ENCODE measurements around the gene NELFA.

The NELFA gene

GRCh38 chr4:1982124-1983052 is 26.4 kb downstream of the NELFA start:
- no peak for DNase-seq (ENCODE audit: low read depth)

GRCh38 chr4:1981251-1982058 is 27.3 kb downstream of the NELFA start:
- no peak for DNase-seq (ENCODE audit: low read depth)

- no peak for DNase-seq (ENCODE audit: low read depth)
These were observed 28.2 kb downstream of the NELFA start for GRCh38 chr4:1980561-1981041.

GRCh38 chr4:1979477-1980196 is 29.1 kb downstream of the NELFA start:
- DNase-seq (ENCODE audit: low read depth), result no peak

- no peak for DNase-seq (ENCODE audit: low read depth)
These were observed 29.9 kb downstream of the NELFA start for GRCh38 chr4:1978741-1979476.

- DNase-seq (ENCODE audit: low read depth), result no peak
These were observed 30.5 kb downstream of the NELFA start for GRCh38 chr4:1978226-1978625.

GRCh38 chr4:1976416-1977352 is 32.1 kb downstream of the NELFA start:
- DNase-seq (ENCODE audit: low read depth), result no peak

- DNase-seq (ENCODE audit: low read depth), result no peak
These were observed 32.9 kb downstream of the NELFA start for GRCh38 chr4:1975880-1976279.

GRCh38 chr4:1975391-1975801 is 33.4 kb downstream of the NELFA start:
- no peak for DNase-seq (ENCODE audit: low read depth)

- no peak for DNase-seq (ENCODE audit: low read depth)
These were observed 33.9 kb downstream of the NELFA start for GRCh38 chr4:1974840-1975239.

GRCh38 chr4:1973661-1974060 is 35.1 kb downstream of the NELFA start:
- DNase-seq (ENCODE audit: low read depth), result no peak

GRCh38 chr4:1973218-1973617 is 35.6 kb downstream of the NELFA start:
- DNase-seq (ENCODE audit: low read depth), result no peak

GRCh38 chr4:1972414-1972813 is 36.4 kb downstream of the NELFA start:
- no peak for DNase-seq (ENCODE audit: low read depth)

GRCh38 chr4:1971456-1972200 is 37.1 kb downstream of the NELFA start:
- no peak for DNase-seq (ENCODE audit: low read depth)

- DNase-seq (ENCODE audit: low read depth), result no peak
These were observed 37.8 kb downstream of the NELFA start for GRCh38 chr4:1970926-1971325.

- no peak for DNase-seq (ENCODE audit: low read depth)
These were observed 38.6 kb downstream of the NELFA start for GRCh38 chr4:1969928-1970723.

GRCh38 chr4:1968686-1969295 is 40.0 kb downstream of the NELFA start:
- DNase-seq (ENCODE audit: low read depth), result no peak

- DNase-seq (ENCODE audit: low read depth), result no peak
These were observed 41.1 kb downstream of the NELFA start for GRCh38 chr4:1967512-1968149.

All from HS-5 (cell line).